GM21515 (cell line): ENCODE measurements around the gene IRF2BPL.

Experiments used
- ATAC-seq: cut with Tn5 transposase; IDR thresholded peaks from one replicate; pipeline ENCODE4 v1.9.1; 2021; ENCODE audit not compliant: unreplicated experiment

The IRF2BPL gene

DNA sequence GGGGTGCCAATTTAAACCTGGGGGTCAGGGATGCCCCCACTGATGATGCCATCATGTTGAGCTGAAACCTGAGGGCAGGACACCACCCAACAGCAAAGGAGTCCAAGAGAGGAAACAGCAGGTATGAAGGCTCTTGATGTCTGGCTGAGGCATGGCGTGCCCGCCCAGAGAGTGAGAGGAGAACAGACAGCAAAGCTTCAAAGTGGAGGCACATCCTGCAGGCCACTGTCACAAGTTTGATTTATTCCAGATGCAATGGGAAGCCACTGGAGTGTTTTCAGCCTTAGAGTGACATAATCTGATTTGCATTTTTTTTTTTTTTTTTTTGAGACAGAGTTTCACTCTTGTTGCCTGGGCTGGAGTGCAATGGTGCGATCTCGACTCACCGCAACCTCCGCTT lies 34.8 kb downstream of the IRF2BPL start:
- ATAC-seq, result no peak

GRCh38 chr14:76990084-76990483 lies 38.4 kb downstream of the IRF2BPL start:
- ATAC-seq, result no peak

DNA sequence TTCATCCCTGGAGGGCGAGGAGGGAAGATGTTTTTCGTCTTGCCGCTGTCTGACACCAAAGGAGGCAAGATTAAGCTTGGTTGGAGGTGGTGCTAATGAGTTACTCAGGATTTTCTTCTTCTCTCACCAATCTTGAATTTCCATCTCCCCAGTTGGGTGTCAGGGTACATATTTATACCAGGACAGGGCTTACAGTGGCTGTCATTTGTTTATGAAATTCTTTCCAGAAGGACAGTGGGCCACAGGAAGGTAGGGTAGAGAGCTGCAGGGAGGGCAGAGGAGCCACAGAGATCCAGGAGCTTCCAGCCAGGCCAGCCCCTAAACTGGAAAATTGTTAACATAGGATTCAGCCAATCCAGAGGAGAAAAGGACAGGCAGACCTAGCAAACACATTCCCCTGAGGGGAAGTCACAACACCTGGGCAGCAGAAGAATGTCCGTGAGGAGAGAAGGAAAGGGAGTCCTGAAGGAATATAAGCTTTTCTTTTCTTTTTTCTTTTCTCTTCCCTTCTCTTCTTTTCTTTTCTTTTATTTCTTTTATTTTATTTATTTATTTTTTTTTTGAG lies 40.5 kb downstream of the IRF2BPL start:
- ATAC-seq, result no peak

- ATAC-seq, result no peak
Measured at GRCh38 chr14:76986231-76986565, 42.3 kb downstream of the IRF2BPL start.

- no peak for ATAC-seq
Measured at GRCh38 chr14:76985540-76986230, 42.8 kb downstream of the IRF2BPL start.

DNA sequence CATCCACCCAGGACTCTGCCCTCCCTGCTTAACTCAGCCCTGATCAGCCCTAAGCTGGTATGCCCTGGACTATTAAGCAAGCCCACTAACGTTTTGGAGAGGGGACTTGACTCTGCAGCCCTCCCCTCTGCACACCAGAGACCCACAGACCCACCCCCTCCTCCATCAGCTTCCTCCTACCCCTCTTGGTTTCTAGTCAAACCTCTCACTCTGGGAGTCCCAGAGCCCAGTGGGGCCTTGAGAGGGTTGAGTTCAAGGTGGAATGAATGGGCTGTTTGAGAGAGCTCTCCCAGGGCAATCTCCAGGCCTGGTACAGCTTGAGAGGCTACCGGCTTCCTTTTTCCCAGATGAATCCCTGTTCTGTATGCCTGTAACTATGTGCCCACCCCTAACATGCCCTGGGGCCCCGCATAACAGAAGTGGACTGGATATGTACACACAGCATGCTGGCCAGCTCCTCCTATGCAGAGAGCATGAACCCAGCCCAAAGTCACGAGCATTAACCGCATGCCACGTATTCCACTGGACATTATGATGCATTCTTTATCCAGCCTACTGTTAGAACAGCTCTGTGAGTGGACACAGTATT lies 43.6 kb downstream of the IRF2BPL start:
- no peak for ATAC-seq

DNA sequence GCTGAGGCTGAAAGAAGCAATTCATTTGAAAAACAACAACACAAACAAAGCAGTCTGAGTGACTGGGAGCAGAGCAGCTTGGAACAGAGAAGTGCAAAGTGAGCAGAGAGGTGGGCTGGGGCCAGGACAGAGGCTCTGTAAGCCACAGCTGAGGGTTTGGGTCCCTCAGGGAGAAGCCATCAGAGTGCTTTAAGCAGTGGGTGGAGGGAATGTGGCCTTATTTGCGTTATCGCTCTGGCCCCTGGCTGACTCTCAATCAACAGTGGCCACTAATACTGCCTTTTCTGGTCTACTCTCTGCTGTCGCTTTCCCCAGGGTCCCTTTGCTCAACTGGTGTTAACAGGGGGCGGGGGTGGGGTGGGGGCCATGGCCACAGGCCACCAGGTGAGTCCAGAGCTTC lies 44.2 kb downstream of the IRF2BPL start:
- ATAC-seq, result no peak

DNA sequence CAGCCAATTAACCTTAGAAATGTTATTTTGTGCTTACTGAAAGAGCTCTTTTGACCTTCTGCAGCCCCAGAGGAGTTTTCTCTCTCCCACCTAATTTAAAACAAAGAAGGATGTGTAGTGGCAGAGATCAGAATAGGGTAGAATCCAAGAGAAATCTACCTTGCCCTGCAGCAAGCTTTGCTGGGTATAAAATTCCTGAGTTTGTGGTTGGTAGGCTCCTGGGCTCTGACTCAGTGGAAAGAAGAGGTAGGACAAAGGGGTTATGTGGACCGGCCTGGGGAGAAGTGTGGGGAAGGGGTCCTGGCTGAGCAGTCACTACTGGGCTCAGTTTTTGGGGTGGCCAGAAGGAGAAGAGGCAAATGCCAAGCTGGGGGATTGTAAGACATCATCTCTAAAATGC lies 46.8 kb downstream of the IRF2BPL start:
- no peak for ATAC-seq

- ATAC-seq, result peak; percentile 83
Measured at GRCh38 chr14:76977793-76978720, 50.5 kb downstream of the IRF2BPL start.

DNA sequence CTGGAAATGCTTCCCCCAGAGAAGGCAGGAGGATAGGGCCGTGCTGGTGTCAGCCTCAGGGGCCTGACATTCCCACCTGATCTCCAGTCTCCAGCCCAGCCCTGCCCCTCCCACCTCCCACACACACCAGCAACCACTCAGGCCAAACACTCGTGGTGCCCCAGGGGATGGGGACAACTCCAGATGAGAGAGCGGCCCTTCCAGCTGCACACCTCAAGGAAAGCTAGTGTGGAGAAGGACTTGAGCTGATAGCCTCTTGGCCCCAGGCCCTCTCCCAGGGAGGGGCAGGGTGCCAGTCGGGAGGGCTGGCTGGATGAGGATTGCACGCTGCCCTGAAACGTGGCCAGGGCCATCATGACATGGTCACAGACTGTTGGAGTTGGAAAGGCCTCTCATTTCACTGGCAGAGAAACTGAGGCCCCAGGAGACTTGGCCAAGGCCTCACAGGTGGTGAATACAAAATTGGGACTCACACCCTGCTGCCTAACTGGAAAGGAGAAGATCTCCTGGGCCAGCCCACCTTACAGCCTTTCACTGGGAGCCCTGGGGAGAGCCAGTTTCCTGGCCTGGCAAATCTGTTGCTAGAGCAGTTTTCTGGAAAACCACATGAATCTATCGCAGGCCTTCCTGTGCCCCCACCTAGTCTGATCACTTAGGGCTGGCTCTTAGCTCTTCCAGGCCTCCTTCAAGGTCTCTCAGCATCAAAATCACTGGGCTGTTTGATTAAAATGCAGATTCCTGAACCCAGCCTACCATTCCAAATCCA lies 52.1 kb downstream of the IRF2BPL start:
- ATAC-seq, result no peak

DNA sequence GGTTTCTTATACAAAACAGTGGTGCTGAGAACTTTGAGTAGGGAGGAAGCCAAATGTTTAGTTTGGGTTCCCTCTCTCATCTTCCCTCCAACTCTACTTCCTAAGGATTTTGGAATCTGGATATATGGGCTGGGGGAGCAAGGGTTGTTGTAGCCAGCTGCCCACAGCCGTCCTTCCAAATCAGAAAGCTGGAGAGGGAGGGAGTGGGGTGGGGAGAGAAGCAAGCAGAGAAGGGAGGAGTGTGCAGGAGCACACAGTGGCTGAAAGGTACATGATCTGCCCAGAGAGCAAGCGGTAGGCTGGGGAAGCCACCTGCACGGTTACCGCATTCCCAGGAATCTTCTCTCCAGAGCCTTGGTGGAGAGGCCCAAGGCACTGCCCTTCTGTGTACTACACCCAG lies 52.7 kb downstream of the IRF2BPL start:
- ATAC-seq, result no peak

- ATAC-seq, result no peak
Measured at GRCh38 chr14:76975051-76975450, 53.5 kb downstream of the IRF2BPL start.
